Uterus (tissue), 4 donors: ENCODE results near the gene SLC8B1. TPM values are rescaled to one million over a fixed set of nuclear protein-coding genes. Genes with fewer than 3 reads are reported as not detected.
A peak's percentile ranks its signal among the peaks of the same experiment; 100 is the strongest.

Source experiments
- DNase-seq, 2 donors: peaks; one replicate each; pipeline ENCODE4 v3.0.0-alpha.2; 2019 to 2020
- H3K27ac ChIP-seq, 2 donors: fragments of 200-600 bp; sonication (generic); 1 replicate in 1 of 2; 2 replicates in 1 of 2; pipeline ENCODE4 v1.5.1; 2016 to 2018
- H3K27me3 ChIP-seq, 2 donors: fragments of 200-600 bp; sonication (generic); one replicate each; pipeline ENCODE4 v1.5.1; 2018 to 2019; ENCODE audit warnings: control low read depth in 1 of 2
- H3K36me3 ChIP-seq, 2 donors: fragments of 200-600 bp; sonication (generic); one replicate each; pipeline ENCODE4 v1.5.1; 2019; ENCODE audit warnings: control low read depth in 1 of 2
- H3K4me1 ChIP-seq, 2 donors: fragments of 200-600 bp; sonication (generic); one replicate each; pipeline ENCODE4 v1.5.1; 2018 to 2019; ENCODE audit warnings: control low read depth in 1 of 2
- H3K4me3 ChIP-seq, 2 donors: fragments of 200-600 bp; sonication (generic); 1 replicate in 1 of 2; 2 replicates in 1 of 2; pipeline ENCODE4 v1.5.1; 2018 to 2019; ENCODE audit warnings: mild to moderate bottlenecking in 1 of 2
- H3K9me3 ChIP-seq, 2 donors: fragments of 200-600 bp; sonication (generic); one replicate each; pipeline ENCODE4 v1.5.1; 2019; ENCODE audit warnings: control low read depth in 1 of 2
- POLR2A ChIP-seq, 2 donors: fragments of 450-650 bp; IDR thresholded peaks; one replicate each; pipeline ENCODE4 v1.6.1; 2016; ENCODE audit warnings: antibody characterized with exemption in 2 of 2, mild to moderate bottlenecking in 1 of 2, moderate library complexity in 1 of 2
- intact Hi-C: fragments of 100-400 bp; cut with DNase I; formaldehyde crosslinking; loops from one replicate; pipeline ENCODE4 v1.15.1; 2023; ENCODE audit warnings: low total_unique reads
- total RNA-seq, 4 donors: library from RNA; depleted of rRNA in 3 of 4; stranded (reverse); fragments of >200 nt in 3 of 4; gene quantifications; one replicate each; pipeline versions ENCODE4 v1.1.0 to v1.2.4, GENCODE V29; 2014 to 2023
- TF ChIP-seq, protein P1 (sequence below), 4 experiments: fragments of 200-600 bp in 2 of 4; fragments of 450-650 bp in 2 of 4; sonication (generic) in 2 of 4; IDR thresholded peaks; one replicate each; pipeline ENCODE4 v1.5.1; 2016 to 2019; ENCODE audit warnings: antibody characterized with exemption in 4 of 4, mild to moderate bottlenecking in 2 of 4, moderate library complexity in 1 of 4
- donor health status: DM: yes; HTN: yes; CAD: no.

SLC8B1 gene
- total RNA-seq, 4 donors from 2014 or later, result 14.2 to 47.1 (median 36.2) TPM

DNA sequence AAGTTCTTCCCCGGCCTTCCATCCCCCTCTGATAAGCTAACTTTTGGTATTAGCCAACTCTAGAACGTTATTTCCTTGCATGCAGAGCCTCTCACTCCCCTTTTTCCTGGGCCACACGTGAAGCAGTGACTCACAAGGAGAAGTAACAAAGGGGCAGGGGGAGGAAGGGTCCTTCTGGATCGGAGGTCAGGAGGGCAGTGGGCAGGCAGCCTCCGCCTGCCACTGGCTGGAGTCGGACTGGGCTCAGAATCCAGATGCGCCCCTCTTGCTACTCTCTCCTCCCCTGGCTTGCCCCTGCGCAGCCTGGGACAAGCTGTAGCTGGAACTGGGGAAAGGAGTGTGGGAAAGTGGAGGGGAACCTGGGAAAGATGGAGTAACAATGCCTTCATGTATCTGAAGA is 58.6 kb downstream of the SLC8B1 start:
- Histone ChIP-seq H3K9me3 (no peaks in the 10 kb centered on the region), H3K4me1 (peaks cover 0 to 13% of the 10 kb centered on the region in 2 donors), H3K36me3 (no peaks in the 10 kb centered on the region), H3K27ac (no peak overlapping the region), H3K27me3 (no peaks in the 10 kb centered on the region), H3K4me3 (no peak overlapping the region)
- DNase-seq, result no peak
- intact Hi-C loops, result no loop called here
- TF ChIP-seq, protein P1, sequence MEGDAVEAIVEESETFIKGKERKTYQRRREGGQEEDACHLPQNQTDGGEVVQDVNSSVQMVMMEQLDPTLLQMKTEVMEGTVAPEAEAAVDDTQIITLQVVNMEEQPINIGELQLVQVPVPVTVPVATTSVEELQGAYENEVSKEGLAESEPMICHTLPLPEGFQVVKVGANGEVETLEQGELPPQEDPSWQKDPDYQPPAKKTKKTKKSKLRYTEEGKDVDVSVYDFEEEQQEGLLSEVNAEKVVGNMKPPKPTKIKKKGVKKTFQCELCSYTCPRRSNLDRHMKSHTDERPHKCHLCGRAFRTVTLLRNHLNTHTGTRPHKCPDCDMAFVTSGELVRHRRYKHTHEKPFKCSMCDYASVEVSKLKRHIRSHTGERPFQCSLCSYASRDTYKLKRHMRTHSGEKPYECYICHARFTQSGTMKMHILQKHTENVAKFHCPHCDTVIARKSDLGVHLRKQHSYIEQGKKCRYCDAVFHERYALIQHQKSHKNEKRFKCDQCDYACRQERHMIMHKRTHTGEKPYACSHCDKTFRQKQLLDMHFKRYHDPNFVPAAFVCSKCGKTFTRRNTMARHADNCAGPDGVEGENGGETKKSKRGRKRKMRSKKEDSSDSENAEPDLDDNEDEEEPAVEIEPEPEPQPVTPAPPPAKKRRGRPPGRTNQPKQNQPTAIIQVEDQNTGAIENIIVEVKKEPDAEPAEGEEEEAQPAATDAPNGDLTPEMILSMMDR (IDR thresholded peaks at IDR 0.05), result no peak
- TF ChIP-seq POLR2A (IDR thresholded peaks at IDR 0.05), result no peak

DNA sequence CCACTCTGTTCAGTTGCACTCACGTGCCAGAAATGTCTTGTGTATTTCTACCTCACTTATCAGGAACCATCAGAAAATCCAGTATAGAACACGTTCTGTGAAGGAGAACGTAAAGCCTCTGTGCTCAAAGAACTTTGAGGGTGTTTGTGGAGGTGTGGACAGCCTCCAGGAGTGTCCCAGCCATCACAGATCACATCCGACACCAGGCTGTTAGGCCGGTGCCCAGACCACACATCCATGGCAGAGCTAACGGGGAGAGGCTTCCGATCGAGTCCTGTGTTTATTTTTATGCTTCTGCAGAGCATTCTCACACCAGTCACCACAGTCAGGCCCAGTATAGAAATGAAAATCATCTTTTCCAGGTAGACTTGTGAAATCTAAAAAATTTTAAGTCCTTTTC is 60.1 kb downstream of the SLC8B1 start:
- TF ChIP-seq, protein P1 (IDR thresholded peaks at IDR 0.05), result no peak
- TF ChIP-seq POLR2A (IDR thresholded peaks at IDR 0.05), result no peak
- Histone ChIP-seq H3K4me1 (peaks cover 0 to 20% of the 10 kb centered on the region in 2 donors), H3K27me3 (no peaks in the 10 kb centered on the region), H3K4me3 (no peak overlapping the region), H3K36me3 (no peaks in the 10 kb centered on the region), H3K9me3 (no peaks in the 10 kb centered on the region), H3K27ac (no peak overlapping the region)
- no peak for DNase-seq
- intact Hi-C loops, result no loop called here

DNA sequence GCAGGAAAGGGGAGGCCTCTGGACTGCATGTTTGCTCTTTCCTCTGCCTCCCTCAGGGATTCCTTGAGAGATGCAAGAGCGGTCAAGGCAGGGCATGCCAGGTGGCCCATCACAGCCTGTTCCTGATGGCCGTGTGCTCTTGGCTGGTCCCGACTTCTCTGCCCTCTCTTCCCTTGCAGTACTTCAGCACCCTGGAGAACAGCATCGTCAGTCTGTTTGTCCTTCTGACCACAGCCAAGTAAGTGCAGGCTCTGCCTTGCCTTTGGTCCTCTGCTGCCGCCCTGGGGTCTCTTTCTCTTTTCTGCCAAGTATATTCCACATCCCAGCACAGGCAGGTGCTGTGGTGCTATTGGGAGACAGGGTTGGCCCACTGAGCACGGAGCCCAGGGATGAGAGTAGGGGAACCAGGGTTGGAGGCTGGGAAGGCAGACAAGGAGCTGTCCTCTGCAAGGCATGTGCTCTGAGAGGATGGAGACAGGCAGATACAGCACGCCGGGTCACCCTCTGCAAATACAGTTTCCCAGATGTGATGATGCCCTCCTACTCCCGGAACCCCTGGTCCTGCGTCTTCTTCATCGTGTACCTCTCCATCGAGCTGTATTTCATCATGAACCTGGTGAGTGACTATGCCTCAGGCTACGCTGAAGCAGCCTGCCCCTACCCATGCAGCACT is 61.7 kb downstream of the SLC8B1 start:
- intact Hi-C loops, result no loop called here
- DNase-seq, result no peak

DNA sequence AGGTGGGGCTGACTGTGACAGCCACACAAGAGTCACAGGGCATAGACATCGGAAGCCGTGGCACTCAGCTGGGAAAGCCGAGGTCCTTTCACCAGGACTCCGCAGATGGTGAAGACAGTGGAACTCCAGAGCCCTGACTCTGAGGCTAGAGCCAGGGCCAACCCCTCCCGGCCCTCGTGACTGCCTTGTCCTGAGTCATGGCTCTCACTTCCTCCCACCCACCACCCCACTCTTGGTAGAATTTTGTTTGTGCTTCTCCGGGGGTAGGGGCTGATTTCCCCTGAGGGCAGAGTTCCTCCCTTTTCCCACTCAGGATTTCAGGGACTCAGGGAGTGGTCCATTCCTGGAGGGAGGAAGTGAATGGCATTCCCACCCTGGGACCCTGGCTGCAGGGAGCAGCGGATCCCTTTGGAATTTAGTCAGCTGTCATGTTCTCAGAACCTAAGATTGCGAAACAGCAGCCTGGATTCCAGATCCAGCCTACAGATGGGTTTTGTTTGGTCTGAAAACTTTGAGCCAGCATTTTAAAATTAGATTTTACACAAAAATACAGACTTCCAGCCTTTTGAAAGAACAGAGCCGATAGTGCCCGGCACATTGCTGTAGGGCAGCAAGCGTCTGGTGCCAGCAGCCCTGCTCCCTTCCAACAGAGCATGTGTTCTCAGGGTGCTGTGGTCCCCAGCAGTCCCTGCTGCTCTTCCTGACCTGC is 62.9 kb downstream of the SLC8B1 start:
- intact Hi-C loops, result no loop called here
- H3K4me1 ChIP-seq, result peaks cover 0 to 20% of the 10 kb centered on the region in 2 donors
- DNase-seq, result peak; percentile 83 to 86
- H3K36me3 ChIP-seq, result no peaks in the 10 kb centered on the region
- H3K9me3 ChIP-seq, result no peaks in the 10 kb centered on the region
- no peak overlapping the region for H3K4me3 ChIP-seq
- H3K27ac ChIP-seq, result peak overlapping the region; percentile 66 to 85
- peak in 1 of 2 donors; percentile 22 for TF ChIP-seq POLR2A (IDR thresholded peaks at IDR 0.05)
- TF ChIP-seq, protein P1 (IDR thresholded peaks at IDR 0.05), result no peak
- H3K27me3 ChIP-seq, result no peaks in the 10 kb centered on the region

More for the DNA sequence above, 61.7 kb downstream of the SLC8B1 start:
- no peaks in the 10 kb centered on the region for H3K36me3 ChIP-seq
- peaks cover 0 to 20% of the 10 kb centered on the region in 2 donors for H3K4me1 ChIP-seq
- no peak for TF ChIP-seq POLR2A (IDR thresholded peaks at IDR 0.05)
- TF ChIP-seq, protein P1 (IDR thresholded peaks at IDR 0.05), result no peak
- no peak overlapping the region for H3K4me3 ChIP-seq
- no peaks in the 10 kb centered on the region for H3K27me3 ChIP-seq
- no peaks in the 10 kb centered on the region for H3K9me3 ChIP-seq
- H3K27ac ChIP-seq, result peak overlapping the region; percentile 66 to 85

DNA sequence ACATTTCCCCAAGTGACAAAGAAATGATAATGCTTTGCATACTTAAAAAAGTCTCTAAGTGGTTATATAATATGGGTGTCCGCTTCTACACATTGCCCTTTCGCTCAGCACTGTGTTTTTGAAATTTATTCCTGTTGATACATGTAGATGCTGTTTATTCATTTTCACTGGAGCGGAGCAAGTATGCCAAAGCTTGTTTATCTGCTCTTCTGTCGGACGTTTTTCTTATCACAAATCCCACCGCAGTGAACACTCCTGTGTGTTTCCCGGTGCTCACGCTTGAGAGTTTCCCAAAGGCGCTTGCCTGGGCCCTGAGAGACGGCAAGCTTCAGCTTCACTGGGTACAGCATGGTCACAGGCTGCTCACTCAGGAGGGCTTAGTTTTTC is 63.5 kb downstream of the SLC8B1 start:
- intact Hi-C loops, result no loop called here
- H3K4me3 ChIP-seq, result no peak overlapping the region

More for the DNA sequence above, 63.5 kb downstream of the SLC8B1 start:
- Histone ChIP-seq H3K4me1 (peaks cover 0 to 20% of the 10 kb centered on the region in 2 donors), H3K9me3 (no peaks in the 10 kb centered on the region), H3K36me3 (no peaks in the 10 kb centered on the region), H3K27ac (peak overlapping the region; percentile 66 to 85), H3K27me3 (no peaks in the 10 kb centered on the region)
- TF ChIP-seq, protein P1 (IDR thresholded peaks at IDR 0.05), result no peak
- TF ChIP-seq POLR2A (IDR thresholded peaks at IDR 0.05), result no peak
- DNase-seq, result no peak
